H9 (cell line): ENCODE results near the gene PRR7. TPM values are rescaled to one million over a fixed set of nuclear protein-coding genes. Genes with fewer than 3 reads are reported as not detected.

Source experiments
- DNase-seq: peaks from one replicate; pipeline ENCODE4 v3.0.0-alpha.2; 2017
- H2AFZ ChIP-seq: one replicate; pipeline ENCODE4 v1.6.1; 2013; ENCODE audit warnings: mild to moderate bottlenecking, low read length, control low read depth, moderate library complexity
- H2AK5ac ChIP-seq: 2 replicates; pipeline ENCODE4 v1.6.1; 2013; ENCODE audit warnings: low read length, control low read depth, mixed read lengths; ENCODE audit not compliant: insufficient read length
- H2BK120ac ChIP-seq: one replicate; pipeline ENCODE4 v1.6.1; 2013; ENCODE audit warnings: low read depth, mild to moderate bottlenecking, low read length, control low read depth, inconsistent platforms; ENCODE audit not compliant: poor library complexity, severe bottlenecking
- H2BK12ac ChIP-seq: 2 replicates; pipeline ENCODE4 v1.6.1; 2013; ENCODE audit warnings: low read length, control low read depth, mixed read lengths, low read depth; ENCODE audit not compliant: insufficient read length
- H2BK15ac ChIP-seq: 2 replicates; pipeline ENCODE4 v1.6.1; 2013; ENCODE audit warnings: low read depth, low read length, control low read depth
- H2BK20ac ChIP-seq: one replicate; pipeline ENCODE4 v1.6.1; 2013; ENCODE audit warnings: low read depth, mild to moderate bottlenecking, low read length, control low read depth, inconsistent platforms; ENCODE audit not compliant: poor library complexity, severe bottlenecking
- H2BK5ac ChIP-seq: 2 replicates; pipeline ENCODE4 v1.6.1; 2013; ENCODE audit warnings: low read length, control low read depth, mixed read lengths; ENCODE audit not compliant: insufficient read length
- H3K14ac ChIP-seq: 2 replicates; pipeline ENCODE4 v1.6.1; 2013; ENCODE audit warnings: low read length, control low read depth; ENCODE audit not compliant: insufficient read depth
- H3K18ac ChIP-seq: 2 replicates; pipeline ENCODE4 v1.6.1; 2013; ENCODE audit warnings: low read depth, mild to moderate bottlenecking, mixed read lengths, low read length, control low read depth; ENCODE audit not compliant: insufficient read length
- H3K23ac ChIP-seq: 2 replicates; pipeline ENCODE4 v1.6.1; 2013; ENCODE audit warnings: low read length, control low read depth, mixed read lengths, low read depth; ENCODE audit not compliant: insufficient read length
- H3K23me2 ChIP-seq: 2 replicates; pipeline ENCODE4 v1.6.1; 2013; ENCODE audit warnings: low read depth, mild to moderate bottlenecking, mixed read lengths, low read length, control low read depth; ENCODE audit not compliant: insufficient read length, poor library complexity, severe bottlenecking
- H3K27ac ChIP-seq: 2 replicates; pipeline ENCODE4 v1.5.1; 2013; ENCODE audit warnings: low read length, control low read depth, mixed read lengths, low read depth; ENCODE audit not compliant: insufficient read length
- H3K27me3 ChIP-seq: 2 replicates; pipeline ENCODE4 v1.6.1; 2013; ENCODE audit warnings: low read length, control low read depth, inconsistent platforms; ENCODE audit not compliant: insufficient read depth
- H3K4ac ChIP-seq: 2 replicates; pipeline ENCODE4 v1.6.1; 2013; ENCODE audit warnings: low read depth, mild to moderate bottlenecking, control low read depth, inconsistent platforms, low read length, moderate library complexity
- H3K4me1 ChIP-seq: 2 replicates; pipeline ENCODE4 v1.6.1; 2013; ENCODE audit warnings: low read length, control low read depth, inconsistent platforms; ENCODE audit not compliant: insufficient read depth
- H3K4me2 ChIP-seq: 2 replicates; pipeline ENCODE4 v1.6.1; 2013; ENCODE audit warnings: low read length, control low read depth, mixed read lengths; ENCODE audit not compliant: insufficient read length, insufficient read depth
- H3K56ac ChIP-seq: 2 replicates; pipeline ENCODE4 v1.6.1; 2013; ENCODE audit warnings: low read depth, mild to moderate bottlenecking, mixed read lengths, low read length, control low read depth; ENCODE audit not compliant: insufficient read length
- H3K79me1 ChIP-seq: 2 replicates; pipeline ENCODE4 v1.6.1; 2013; ENCODE audit warnings: low read depth, mild to moderate bottlenecking, moderate library complexity, low read length, control low read depth, inconsistent platforms; ENCODE audit not compliant: insufficient read depth, poor library complexity, severe bottlenecking
- H3K79me2 ChIP-seq: 2 replicates; pipeline ENCODE4 v1.6.1; 2013; ENCODE audit warnings: low read length, control low read depth, inconsistent platforms; ENCODE audit not compliant: insufficient read depth
- H3K9ac ChIP-seq: 2 replicates; pipeline ENCODE4 v1.6.1; 2013; ENCODE audit warnings: low read length, control low read depth, mixed read lengths; ENCODE audit not compliant: insufficient read length; ENCODE audit errors: extremely low read depth
- H3K9me3 ChIP-seq: one replicate; pipeline ENCODE4 v1.6.1; 2013; ENCODE audit warnings: low read depth, low read length, inconsistent platforms; ENCODE audit not compliant: control insufficient read depth
- H3T11ph ChIP-seq: one replicate; pipeline ENCODE4 v1.6.1; 2013; ENCODE audit warnings: mild to moderate bottlenecking, low read length, control low read depth, inconsistent platforms
- H4K20me1 ChIP-seq: one replicate; pipeline ENCODE4 v1.6.1; 2013; ENCODE audit not compliant: control insufficient read depth, insufficient read length, insufficient read depth
- H4K5ac ChIP-seq: 2 replicates; pipeline ENCODE4 v1.6.1; 2013; ENCODE audit warnings: low read depth, mild to moderate bottlenecking, mixed read lengths, low read length, control low read depth; ENCODE audit not compliant: insufficient read length
- H4K8ac ChIP-seq: replicated peaks from 2 replicates; pipeline ENCODE4 v1.6.1; 2013; ENCODE audit warnings: low read length, control low read depth, mixed read lengths, low read depth; ENCODE audit not compliant: insufficient read length
- H4K91ac ChIP-seq: 2 replicates; pipeline ENCODE4 v1.6.1; 2013; ENCODE audit warnings: low read depth, mild to moderate bottlenecking, moderate library complexity, mixed read lengths, low read length, control low read depth; ENCODE audit not compliant: insufficient read length
- H3K27ac Mint-ChIP-seq, 3 experiments: 2 replicates in 2 of 3; 3 replicates in 1 of 3; pipeline ENCODE4 v1.8.0; 2020 to 2021; ENCODE audit warnings: mixed read lengths in 3 of 3, mild to moderate bottlenecking in 1 of 3, moderate library complexity in 1 of 3
- H3K27me3 Mint-ChIP-seq: 2 replicates; pipeline ENCODE4 v1.8.0; 2021; ENCODE audit warnings: low read depth, mild to moderate bottlenecking, moderate library complexity, mixed read lengths
- H3K36me3 Mint-ChIP-seq, 3 experiments: 2 replicates in 2 of 3; 3 replicates in 1 of 3; pipeline ENCODE4 v1.8.0; 2020 to 2021; ENCODE audit warnings: low read depth in 3 of 3, mixed read lengths in 3 of 3; ENCODE audit not compliant: insufficient read depth in 1 of 3
- H3K4me1 Mint-ChIP-seq, 2 experiments: 2 replicates each; pipeline ENCODE4 v1.8.0; 2020; ENCODE audit warnings: mixed read lengths in 2 of 2
- H3K4me3 Mint-ChIP-seq, 2 experiments: 2 replicates in 1 of 2; 3 replicates in 1 of 2; pipeline ENCODE4 v1.8.0; 2020 to 2021; ENCODE audit warnings: mild to moderate bottlenecking in 2 of 2, mixed read lengths in 2 of 2, moderate library complexity in 1 of 2
- H3K9me3 Mint-ChIP-seq, 2 experiments: 2 replicates in 1 of 2; 3 replicates in 1 of 2; pipeline ENCODE4 v1.8.0; 2020; ENCODE audit warnings: mild to moderate bottlenecking in 2 of 2, mixed read lengths in 2 of 2, moderate library complexity in 1 of 2
- CTCF ChIP-seq: fragments of 200-600 bp; sonication (generic); conservative IDR thresholded peaks from 3 replicates; pipeline ENCODE4 v1.8.0; 2021; ENCODE audit warnings: antibody characterized with exemption, mild to moderate bottlenecking
- WGBS: extraction: QIAGEN DNeasy Blood & Tissue Kit; methylation state at CpG from one replicate; pipeline ENCODE4 v1.1.7; 2013; ENCODE audit warnings: missing lambda C conversion rate, low lambda C conversion rate, mixed read lengths; ENCODE audit not compliant: insufficient read length; ENCODE audit errors: extremely low coverage; 5-methylcytosine and 5-hydroxymethylcytosine counted together
- total RNA-seq: library from RNA; stranded (reverse); gene quantifications from 2 replicates; pipeline ENCODE4 v1.2.1, GENCODE V29; 2021

Gene PRR7
- total RNA-seq, 1 experiment from 2014 or later: 9.6 TPM

- TF ChIP-seq CTCF: no peak
These were observed 2.8 kb downstream of the PRR7 start for GRCh38 chr5:177449140-177450061.

More at GRCh38 chr5:177449140-177450061, 2.8 kb downstream of the PRR7 start:
- H3K56ac ChIP-seq: no peak overlapping the region
- H2BK20ac ChIP-seq: no peak overlapping the region
- no peak overlapping the region for H4K5ac ChIP-seq
- no peak overlapping the region for H2BK5ac ChIP-seq
- no peak overlapping the region for H2BK15ac ChIP-seq
- H3K9me3 ChIP-seq: no peaks in the 10 kb centered on the region
- no peak overlapping the region for H3K23ac ChIP-seq
- H2BK120ac ChIP-seq: no peak overlapping the region
- no peak overlapping the region for H2AFZ ChIP-seq
- H3K9ac ChIP-seq: no peak overlapping the region
- H3K18ac ChIP-seq: no peak overlapping the region
- no peaks in the 10 kb centered on the region for H3K79me1 ChIP-seq
- H4K20me1 ChIP-seq: no peaks in the 10 kb centered on the region
- Mint-ChIP-seq H3K27ac (peak overlapping the region in 1 of 3 experiments; percentile 18; a peak in 1 of 7 replicates), H3K9me3 (no peaks in the 10 kb centered on the region), H3K4me1 (peaks cover 54 to 56% of the 10 kb centered on the region in 2 experiments), H3K27me3 (peaks cover 46% of the 10 kb centered on the region), H3K4me3 (no peak overlapping the region), H3K36me3 (peaks cover 1 to 18% (median 6%) of the 10 kb centered on the region in 3 experiments; a peak in 5 of 7 replicates)
- H2AK5ac ChIP-seq: no peak overlapping the region
- H4K8ac ChIP-seq: no peak overlapping the region
- H3K23me2 ChIP-seq: peaks cover 13% of the 10 kb centered on the region
- no peak overlapping the region for H3K4ac ChIP-seq
- no peak overlapping the region for H2BK12ac ChIP-seq
- H3K4me2 ChIP-seq: no peak overlapping the region
- peaks cover 4% of the 10 kb centered on the region; the same call in 1 of the 2 replicates for H3K27me3 ChIP-seq
- no peak overlapping the region for H4K91ac ChIP-seq
- no CpG with 5 or more reads among the region's 18 CpGs for WGBS
- no peaks in the 10 kb centered on the region for H3K79me2 ChIP-seq
- H3K14ac ChIP-seq: no peak overlapping the region
- H3K4me1 ChIP-seq: no peaks in the 10 kb centered on the region; the same call in 1 of the 2 replicates
- DNase-seq: no peak
- no peak overlapping the region for H3T11ph ChIP-seq
- H3K27ac ChIP-seq: no peak overlapping the region
